ENCODE results near the gene ILF3. TPM values are rescaled to one million over a fixed set of nuclear protein-coding genes. Genes with fewer than 3 reads are reported as not detected.

ILF3 gene
- total and polyA plus RNA-seq, 10 of the 15 experiments (the other 5 are each of a cell fraction or from before 2014, with no cell fraction given) = 28.1 to 383 (median 176) TPM

- RAD21 ChIA-PET (ENCODE audit: unreplicated experiment) = interaction anchor here (0.7 to 12.9 kb wide), 9 partner anchors 23 to 160 kb away, joined by 3 to 250 read pairs (median 7); partner anchors contain the start of gene QTRT1
These were observed 10.8 kb upstream of the ILF3 start for GRCh38 chr19:10643172-10643967.

GRCh38 chr19:10643968-10644259 is 10.2 kb upstream of the ILF3 start:
- RAD21 ChIA-PET (ENCODE audit: unreplicated experiment) = interaction anchor here (0.7 to 12.9 kb wide), 14 partner anchors 12 to 240 kb away, joined by 3 to 250 read pairs (median 4); partner anchors contain the start of genes CDC37 and QTRT1
- H3K9me3 ChIP-seq (replicated peaks; ENCODE audit: control insufficient read depth, insufficient read depth, low read length) = no peaks in the 10 kb centered on the region
- H3K27ac ChIP-seq (ENCODE audit: control insufficient read depth, insufficient read depth) = no peak overlapping the region
- SMC1A ChIA-PET (ENCODE audit: uncharacterized antibody, unreplicated experiment) = interaction anchor here (0.7 to 15.7 kb wide), 10 partner anchors 10 to 62 kb away, joined by 3 to 252 read pairs (median 6); partner anchors contain the start of gene QTRT1
- peaks cover 2 to 4% of the 10 kb centered on the region in 2 experiments; a peak in 3 of 4 replicates for H3K36me3 ChIP-seq (ENCODE audit: control insufficient read depth in 2 of 2, insufficient read depth in 2 of 2, low read length in 1 of 2)
- in situ Hi-C loops (cut with MboI) = loop anchor here (5.0 kb wide), 1 partner anchor 62 kb away; no protein-coding TSS in a partner anchor
- BruUV-seq (replicated peaks) = TSS peak; percentile 87
- H3K79me2 ChIP-seq (ENCODE audit: control insufficient read depth, insufficient read depth, low read length) = no peaks in the 10 kb centered on the region
- POLR2A ChIA-PET = interaction anchor here (0.9 to 4.1 kb wide), 6 partner anchors 37 to 63 kb away, joined by 3 to 24 read pairs (median 7); no protein-coding TSS in a partner anchor
- H3K9ac ChIP-seq (ENCODE audit: control insufficient read depth, insufficient read depth, low read length) = no peak overlapping the region
- no peak overlapping the region for H3K4me2 ChIP-seq (ENCODE audit: control insufficient read depth, insufficient read depth)
- H3K4me3 ChIP-seq = no peak overlapping the region
- FAIRE-seq (no peak), DNase-seq (ENCODE audit: low read depth, low spot score) (no peak), ATAC-seq (no peak)
- no peak overlapping the region for H2AFZ ChIP-seq (ENCODE audit: control insufficient read depth, low read depth, low read length)
- H4K20me1 ChIP-seq (ENCODE audit: control insufficient read depth, insufficient read depth) = no peaks in the 10 kb centered on the region
- WGBS (ENCODE audit: insufficient coverage, insufficient replicate concordance, low lambda C conversion rate, missing lambda C conversion rate) = 100% methylated on average over 3 of the region's 3 CpGs
- CTCF ChIA-PET = interaction anchor here (0.6 to 12.8 kb wide), 28 partner anchors 9 to 686 kb away, joined by 3 to 397 read pairs (median 4); partner anchors contain the start of genes DNM2 and QTRT1
- intact Hi-C loops (cut with micrococcal nuclease; ENCODE audit: unreplicated experiment) = loop anchor here (1.0 to 5.0 kb wide), 2 partner anchors 42 to 63 kb away; no protein-coding TSS in a partner anchor
- H3K27me3 ChIP-seq (replicated peaks in 1 of 2; ENCODE audit: control insufficient read depth in 2 of 2, insufficient read depth in 2 of 2, low read length in 1 of 2) = no peaks in the 10 kb centered on the region
- H3K4me1 ChIP-seq (ENCODE audit: control insufficient read depth, insufficient read depth, low read length) = peaks cover 6% of the 10 kb centered on the region
- TF ChIP-seq IRF4 (IDR thresholded peaks at IDR 0.05; ENCODE audit: low read depth, low read length) (no peak), GATAD2B (conservative IDR thresholded peaks at IDR 0.05; ENCODE audit: low read depth) (no peak), MTA2 (IDR thresholded peaks at IDR 0.05; ENCODE audit: low read depth) (no peak), MTA3 (IDR thresholded peaks at IDR 0.05; ENCODE audit: borderline replicate concordance, low read length) (no peak)
- TF ChIP-seq, protein P1, sequence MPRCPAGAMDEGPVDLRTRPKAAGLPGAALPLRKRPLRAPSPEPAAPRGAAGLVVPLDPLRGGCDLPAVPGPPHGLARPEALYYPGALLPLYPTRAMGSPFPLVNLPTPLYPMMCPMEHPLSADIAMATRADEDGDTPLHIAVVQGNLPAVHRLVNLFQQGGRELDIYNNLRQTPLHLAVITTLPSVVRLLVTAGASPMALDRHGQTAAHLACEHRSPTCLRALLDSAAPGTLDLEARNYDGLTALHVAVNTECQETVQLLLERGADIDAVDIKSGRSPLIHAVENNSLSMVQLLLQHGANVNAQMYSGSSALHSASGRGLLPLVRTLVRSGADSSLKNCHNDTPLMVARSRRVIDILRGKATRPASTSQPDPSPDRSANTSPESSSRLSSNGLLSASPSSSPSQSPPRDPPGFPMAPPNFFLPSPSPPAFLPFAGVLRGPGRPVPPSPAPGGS (IDR thresholded peaks at IDR 0.05; ENCODE audit: borderline replicate concordance, insufficient read depth, low read depth, low read length, poor library complexity, severe bottlenecking) = no peak
- TF ChIP-seq, protein P2, sequence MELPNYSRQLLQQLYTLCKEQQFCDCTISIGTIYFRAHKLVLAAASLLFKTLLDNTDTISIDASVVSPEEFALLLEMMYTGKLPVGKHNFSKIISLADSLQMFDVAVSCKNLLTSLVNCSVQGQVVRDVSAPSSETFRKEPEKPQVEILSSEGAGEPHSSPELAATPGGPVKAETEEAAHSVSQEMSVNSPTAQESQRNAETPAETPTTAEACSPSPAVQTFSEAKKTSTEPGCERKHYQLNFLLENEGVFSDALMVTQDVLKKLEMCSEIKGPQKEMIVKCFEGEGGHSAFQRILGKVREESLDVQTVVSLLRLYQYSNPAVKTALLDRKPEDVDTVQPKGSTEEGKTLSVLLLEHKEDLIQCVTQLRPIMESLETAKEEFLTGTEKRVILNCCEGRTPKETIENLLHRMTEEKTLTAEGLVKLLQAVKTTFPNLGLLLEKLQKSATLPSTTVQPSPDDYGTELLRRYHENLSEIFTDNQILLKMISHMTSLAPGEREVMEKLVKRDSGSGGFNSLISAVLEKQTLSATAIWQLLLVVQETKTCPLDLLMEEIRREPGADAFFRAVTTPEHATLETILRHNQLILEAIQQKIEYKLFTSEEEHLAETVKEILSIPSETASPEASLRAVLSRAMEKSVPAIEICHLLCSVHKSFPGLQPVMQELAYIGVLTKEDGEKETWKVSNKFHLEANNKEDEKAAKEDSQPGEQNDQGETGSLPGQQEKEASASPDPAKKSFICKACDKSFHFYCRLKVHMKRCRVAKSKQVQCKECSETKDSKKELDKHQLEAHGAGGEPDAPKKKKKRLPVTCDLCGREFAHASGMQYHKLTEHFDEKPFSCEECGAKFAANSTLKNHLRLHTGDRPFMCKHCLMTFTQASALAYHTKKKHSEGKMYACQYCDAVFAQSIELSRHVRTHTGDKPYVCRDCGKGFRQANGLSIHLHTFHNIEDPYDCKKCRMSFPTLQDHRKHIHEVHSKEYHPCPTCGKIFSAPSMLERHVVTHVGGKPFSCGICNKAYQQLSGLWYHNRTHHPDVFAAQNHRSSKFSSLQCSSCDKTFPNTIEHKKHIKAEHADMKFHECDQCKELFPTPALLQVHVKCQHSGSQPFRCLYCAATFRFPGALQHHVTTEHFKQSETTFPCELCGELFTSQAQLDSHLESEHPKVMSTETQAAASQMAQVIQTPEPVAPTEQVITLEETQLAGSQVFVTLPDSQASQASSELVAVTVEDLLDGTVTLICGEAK (IDR thresholded peaks at IDR 0.05; ENCODE audit: borderline replicate concordance) = no peak

More at GRCh38 chr19:10643172-10643967, 10.8 kb upstream of the ILF3 start:
- intact Hi-C loops (cut with micrococcal nuclease; ENCODE audit: unreplicated experiment) = loop anchor here (5.0 kb wide), 1 partner anchor 41 kb away; no protein-coding TSS in a partner anchor
- in situ Hi-C loops (cut with MboI) = loop anchor here (5.0 kb wide), 1 partner anchor 61 kb away; no protein-coding TSS in a partner anchor
- ChIA-PET POLR2A (interaction anchor here (4.1 kb wide), 1 partner anchor 62 kb away, joined by 24 read pairs; no protein-coding TSS in a partner anchor), CTCF (interaction anchor here (0.5 to 12.8 kb wide), 22 partner anchors 9 to 219 kb away, joined by 3 to 397 read pairs (median 7); partner anchors contain the start of genes DNM2 and QTRT1), SMC1A (ENCODE audit: uncharacterized antibody, unreplicated experiment) (interaction anchor here (0.7 to 15.7 kb wide), 9 partner anchors 10 to 61 kb away, joined by 3 to 252 read pairs (median 7); partner anchors contain the start of gene QTRT1)
- no peak overlapping the region for H2AFZ ChIP-seq (ENCODE audit: control insufficient read depth, low read depth, low read length)
- no peak overlapping the region for H3K4me3 ChIP-seq
- BruUV-seq (replicated peaks) = no TSS peak
- no peaks in the 10 kb centered on the region for H3K9me3 ChIP-seq (replicated peaks; ENCODE audit: control insufficient read depth, insufficient read depth, low read length)
- DNase-seq (ENCODE audit: low read depth, low spot score) (no peak), FAIRE-seq (no peak), ATAC-seq (no peak)
- TF ChIP-seq POLR2A (IDR thresholded peaks at IDR 0.05; ENCODE audit: low read depth, low read length) = peak; percentile 17; the same call in 1 of the 2 replicates
- TF ChIP-seq POLR2AphosphoS2 (IDR thresholded peaks at IDR 0.05; ENCODE audit: low read depth, low read length) = no peak
- H3K9ac ChIP-seq (ENCODE audit: control insufficient read depth, insufficient read depth, low read length) = no peak overlapping the region
- no peaks in the 10 kb centered on the region for H3K27me3 ChIP-seq (replicated peaks in 1 of 2; ENCODE audit: control insufficient read depth in 2 of 2, insufficient read depth in 2 of 2, low read length in 1 of 2)
- WGBS (ENCODE audit: insufficient coverage, insufficient replicate concordance, low lambda C conversion rate, missing lambda C conversion rate) = 65% methylated on average over 21 of the region's 21 CpGs
- H3K4me2 ChIP-seq (ENCODE audit: control insufficient read depth, insufficient read depth) = no peak overlapping the region
- H3K79me2 ChIP-seq (ENCODE audit: control insufficient read depth, insufficient read depth, low read length) = no peaks in the 10 kb centered on the region
- peaks cover 2 to 4% of the 10 kb centered on the region in 2 experiments; a peak in 3 of 4 replicates for H3K36me3 ChIP-seq (ENCODE audit: control insufficient read depth in 2 of 2, insufficient read depth in 2 of 2, low read length in 1 of 2)
- no peaks in the 10 kb centered on the region for H4K20me1 ChIP-seq (ENCODE audit: control insufficient read depth, insufficient read depth)
- H3K27ac ChIP-seq (ENCODE audit: control insufficient read depth, insufficient read depth) = no peak overlapping the region
- H3K4me1 ChIP-seq (ENCODE audit: control insufficient read depth, insufficient read depth, low read length) = peaks cover 6% of the 10 kb centered on the region
